ENCODE measurements around the gene HSD3B1.
"Not testable (repeated sequence)": the region's sequence is repeated elsewhere in the genome, so short reads cannot be mapped to it uniquely, and the experiment has no call there.

The HSD3B1 gene

DNA sequence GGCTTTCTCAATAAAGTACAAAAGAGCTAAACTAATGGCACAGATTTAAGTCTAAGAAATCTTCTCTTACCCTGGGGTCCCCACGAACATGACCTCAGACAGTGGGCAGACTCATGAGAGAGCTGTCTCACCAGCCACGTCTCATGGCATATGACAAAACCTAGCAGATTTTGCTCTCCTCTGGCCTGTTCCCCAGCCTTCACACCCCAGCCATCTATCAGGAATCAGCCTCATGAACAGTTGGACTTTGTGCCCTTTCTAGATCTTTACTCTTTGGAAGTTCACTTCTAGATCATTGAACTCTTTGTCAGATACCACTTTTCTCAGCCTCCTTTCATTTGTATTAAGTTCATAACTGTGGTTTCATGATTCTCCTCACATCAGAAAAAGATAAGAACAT lies 14.2 kb upstream of the HSD3B1 start:
- no peak for DNase-seq

GRCh38 chr1:119504831-119505230 lies 2.2 kb upstream of the HSD3B1 start:
- no peak for DNase-seq

DNA sequence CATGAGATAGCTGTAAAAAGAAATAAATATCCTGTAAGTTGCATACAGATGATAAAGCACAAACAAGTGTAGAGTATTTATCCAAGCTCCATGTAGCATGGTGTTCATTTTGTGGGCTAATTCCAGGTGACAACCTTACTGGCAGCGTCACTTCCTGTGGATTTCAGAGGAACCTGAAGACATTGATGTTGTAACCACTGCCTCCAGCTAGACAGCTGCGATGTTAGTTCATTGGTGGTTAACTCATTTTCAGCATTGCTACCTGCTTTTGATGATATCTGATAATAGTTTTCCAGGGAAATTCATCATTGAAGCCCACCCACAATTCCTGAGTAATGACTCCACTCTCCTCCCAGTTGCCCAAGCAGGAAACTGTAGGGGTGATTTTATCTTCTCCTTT lies 3.0 kb downstream of the HSD3B1 start:
- DNase-seq, result no peak

GRCh38 chr1:119515221-119515620 lies 8.2 kb downstream of the HSD3B1 start:
- DNase-seq, result no peak

- DNase-seq, result no peak
Measured at GRCh38 chr1:119516247-119516646, 9.2 kb downstream of the HSD3B1 start.

GRCh38 chr1:119516680-119517079 lies 9.7 kb downstream of the HSD3B1 start:
- DNase-seq, result no peak

DNA sequence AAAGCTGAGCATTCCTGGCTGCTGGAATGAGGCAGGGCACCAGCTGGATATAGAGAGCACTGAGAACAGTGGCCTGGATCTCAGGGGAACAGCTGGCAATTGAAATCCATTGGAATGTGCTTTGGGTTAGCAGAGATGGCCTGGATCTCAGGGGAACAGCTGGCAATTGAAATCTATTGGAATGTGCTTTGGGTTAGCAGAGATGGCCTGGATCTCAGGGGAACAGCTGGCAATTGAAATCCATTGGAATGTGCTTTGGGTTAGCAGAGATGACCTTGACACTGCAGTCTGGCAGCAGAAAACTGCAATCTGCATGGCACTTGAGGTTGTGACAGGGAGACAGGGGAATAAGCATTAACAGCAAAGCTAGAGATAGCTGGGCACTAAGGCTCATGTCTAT lies 10.7 kb downstream of the HSD3B1 start:
- DNase-seq, result not testable (repeated sequence)

GRCh38 chr1:119531606-119532323 lies 24.8 kb downstream of the HSD3B1 start:
- DNase-seq, result no peak

DNA sequence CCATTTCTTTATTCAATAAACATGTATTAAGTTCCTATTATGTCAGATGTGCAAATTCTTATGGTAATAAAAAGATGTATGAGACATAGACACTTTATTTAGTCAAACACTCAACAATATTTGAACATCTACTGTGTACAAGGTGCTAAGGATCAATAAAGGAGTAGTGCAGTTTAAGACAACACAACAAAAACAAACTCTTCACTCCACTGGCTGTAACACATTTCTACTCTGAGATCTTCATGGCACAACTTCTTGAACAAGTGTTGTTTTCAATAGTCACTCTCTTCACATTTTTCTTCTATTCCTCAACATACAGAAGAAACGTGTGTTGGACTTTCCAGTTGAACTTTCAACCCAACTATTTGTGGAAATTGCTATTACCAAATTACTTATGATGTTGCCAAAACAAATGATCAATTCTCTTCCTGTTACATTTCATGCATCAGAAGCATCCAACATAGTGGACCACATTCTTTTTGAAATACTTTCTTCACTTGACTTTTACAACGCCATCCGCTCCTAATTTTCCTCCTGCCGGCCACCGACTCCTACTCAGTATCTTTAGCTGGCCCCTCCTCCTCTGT lies 25.4 kb downstream of the HSD3B1 start:
- DNase-seq, result no peak

DNA sequence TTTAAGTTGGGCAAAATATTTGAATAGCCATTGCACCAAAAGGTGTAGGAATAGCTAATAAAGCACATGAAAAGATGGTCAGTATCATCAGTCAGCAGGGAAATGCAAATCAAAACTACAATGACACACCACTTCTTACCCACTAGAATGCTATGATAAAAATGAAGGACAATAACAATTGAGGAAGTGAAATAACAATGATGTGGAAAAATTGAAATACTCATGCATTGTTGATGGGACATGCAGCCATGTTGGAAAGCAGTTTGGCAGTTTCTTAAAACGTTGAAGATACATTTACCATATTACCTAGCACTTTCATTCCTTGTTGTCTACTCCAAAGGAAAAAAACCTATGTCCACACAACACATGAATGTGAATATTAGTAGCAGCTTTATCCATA lies 28.4 kb downstream of the HSD3B1 start:
- no peak for DNase-seq

DNA sequence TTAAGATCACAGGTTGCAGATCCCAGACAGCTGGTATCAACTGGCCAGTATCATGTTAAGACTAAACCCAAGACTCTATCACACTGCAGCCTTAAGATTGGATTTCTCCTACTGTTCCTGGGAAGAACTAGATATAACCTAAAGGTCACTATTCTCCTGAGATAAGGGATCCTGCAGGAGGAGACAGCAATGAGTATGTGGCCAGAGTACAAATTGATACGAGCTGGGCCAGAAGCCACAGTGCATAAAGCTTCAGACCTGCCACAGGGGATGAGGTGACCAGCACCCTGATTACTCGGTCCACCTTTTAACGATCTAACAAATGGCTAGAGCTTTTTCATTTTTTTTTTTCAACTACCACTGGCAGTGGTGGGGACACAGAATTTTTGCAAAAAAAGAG lies 31.0 kb downstream of the HSD3B1 start:
- no peak for DNase-seq

- no peak for DNase-seq
Measured at GRCh38 chr1:119539636-119540035, 32.6 kb downstream of the HSD3B1 start.

- no peak for DNase-seq
Measured at GRCh38 chr1:119541389-119541788, 34.4 kb downstream of the HSD3B1 start.

GRCh38 chr1:119542492-119542946 lies 35.5 kb downstream of the HSD3B1 start:
- no peak for DNase-seq

GRCh38 chr1:119544165-119544762 lies 37.3 kb downstream of the HSD3B1 start:
- DNase-seq, result no peak

DNA sequence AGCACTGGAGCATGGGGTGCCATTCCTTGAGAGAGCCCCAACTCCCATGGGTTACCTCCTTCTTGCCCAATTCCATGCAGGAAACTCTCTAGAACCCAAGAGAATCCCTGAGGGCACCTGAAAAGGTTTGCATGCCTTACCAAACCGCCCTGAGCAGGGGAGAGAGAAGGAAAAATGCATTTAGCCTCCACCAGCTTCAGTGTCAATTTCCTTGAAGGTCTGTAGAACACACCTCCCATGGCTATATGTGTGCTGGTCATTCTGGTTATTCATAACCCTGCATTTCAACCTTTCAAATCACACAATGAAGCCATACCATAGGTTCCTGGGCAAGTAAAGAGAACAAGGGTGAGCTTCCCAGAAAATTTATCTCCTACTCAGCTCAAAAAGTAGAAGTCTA lies 39.6 kb downstream of the HSD3B1 start:
- DNase-seq, result no peak

DNA sequence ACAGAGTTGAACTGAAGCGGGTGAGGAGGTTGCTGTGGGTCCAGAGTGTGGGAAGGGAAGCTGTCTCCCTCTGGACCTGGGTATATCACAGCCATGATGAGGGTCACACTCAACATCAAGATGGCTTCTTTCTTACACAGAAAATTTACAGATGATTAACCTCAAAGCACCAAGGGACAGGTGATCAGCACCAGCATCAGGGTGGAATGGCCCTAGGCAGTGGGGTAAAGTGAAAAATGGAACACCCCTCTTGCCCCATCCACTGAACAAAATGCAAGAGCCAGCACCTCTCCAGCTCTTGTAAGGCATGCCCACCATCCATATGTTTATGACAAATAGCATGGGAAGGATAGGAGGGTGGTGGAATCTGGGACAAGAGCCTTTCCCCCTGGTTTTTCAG lies 40.3 kb downstream of the HSD3B1 start:
- no peak for DNase-seq

- no peak for DNase-seq
Measured at GRCh38 chr1:119547805-119548204, 40.8 kb downstream of the HSD3B1 start.

DNA sequence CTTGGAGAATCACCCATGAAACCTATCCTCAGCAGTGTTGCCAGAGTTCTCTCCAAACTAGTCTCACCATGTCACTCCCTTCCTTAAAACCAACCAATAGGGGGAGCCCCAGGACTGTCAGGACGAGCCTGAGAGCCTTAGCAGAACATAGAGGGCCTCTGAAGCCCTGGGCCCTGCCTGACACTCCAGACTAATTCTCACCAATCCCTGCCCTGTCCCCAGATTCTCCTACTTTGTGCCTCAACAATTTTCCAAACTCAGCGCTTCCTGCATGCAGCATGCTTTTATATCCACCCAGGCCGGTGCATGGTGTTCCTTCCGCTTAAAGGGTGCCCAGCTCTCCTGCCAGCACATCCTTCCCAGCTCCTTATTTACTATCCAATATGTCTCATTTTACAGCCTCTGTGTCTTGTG lies 42.7 kb downstream of the HSD3B1 start:
- no peak for DNase-seq

GRCh38 chr1:119550381-119550780 lies 43.4 kb downstream of the HSD3B1 start:
- no peak for DNase-seq

GRCh38 chr1:119551218-119551617 lies 44.2 kb downstream of the HSD3B1 start:
- DNase-seq, result no peak

GRCh38 chr1:119552656-119553055 lies 45.6 kb downstream of the HSD3B1 start:
- DNase-seq, result not testable (repeated sequence)

DNA sequence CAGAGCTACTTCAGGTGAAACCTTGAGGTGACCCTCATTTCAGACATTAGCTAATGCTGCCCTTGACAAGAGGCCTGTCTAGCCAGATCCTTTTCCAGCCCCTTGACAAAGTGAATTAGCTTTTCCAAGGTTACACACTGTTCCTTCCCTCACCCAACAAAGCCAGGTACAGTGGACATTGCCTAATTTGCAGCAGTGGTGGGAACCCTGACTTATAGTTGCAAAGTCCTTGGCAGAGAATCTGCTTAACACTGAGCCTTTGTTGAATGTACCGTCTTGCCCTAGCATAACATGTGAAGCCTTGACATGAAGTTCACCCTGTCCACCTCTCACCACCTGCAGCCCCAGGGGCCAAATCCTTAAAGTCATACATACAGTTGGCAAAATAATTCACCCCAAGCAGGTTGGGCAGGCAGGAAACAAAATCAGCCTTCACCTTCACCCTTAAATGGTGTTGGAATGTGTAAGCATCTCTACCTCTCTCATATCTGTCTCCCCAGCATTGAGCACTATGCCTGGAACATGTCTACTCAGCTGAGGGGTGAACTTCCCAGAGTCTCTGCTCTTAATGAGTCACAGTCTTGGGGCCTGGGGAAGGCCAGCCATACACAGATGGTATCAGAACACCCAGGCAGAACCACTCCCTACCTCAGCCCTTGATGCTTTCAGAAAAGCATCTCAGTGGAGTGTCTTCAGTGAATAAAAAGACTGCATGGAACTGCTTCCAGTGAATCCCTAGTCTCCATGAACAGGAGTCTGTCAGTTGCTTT lies 46.5 kb downstream of the HSD3B1 start:
- not testable (repeated sequence) for DNase-seq

DNA sequence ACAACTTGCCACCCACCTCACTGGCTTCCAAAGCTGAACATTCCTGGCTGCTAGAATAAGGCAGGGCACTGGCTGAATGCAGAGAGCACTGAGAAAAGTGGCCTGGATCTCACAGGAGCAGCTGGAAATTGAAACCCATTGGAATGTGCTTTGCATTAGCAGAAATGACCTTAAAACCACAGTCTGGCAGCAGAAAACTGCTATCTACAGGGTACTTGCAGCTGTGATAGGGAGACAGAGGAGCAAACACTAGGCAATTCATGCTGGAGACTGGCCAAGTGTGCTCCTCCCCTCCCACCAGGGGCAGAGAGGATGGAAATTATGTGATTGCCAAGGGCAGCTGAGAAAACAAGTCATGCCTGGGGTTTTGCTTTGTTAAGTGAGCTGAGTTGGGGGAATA lies 47.2 kb downstream of the HSD3B1 start:
- DNase-seq, result no peak

Data from activated CD4-positive, alpha-beta T cell treated with anti-CD3 and anti-CD28 coated beads for 1 hour (primary cell).